Activated CD4-positive, alpha-beta T cell treated with anti-CD3 and anti-CD28 coated beads for 48 hours (primary cell): Measurements from ENCODE around the gene HTR3C.
"Not testable (repeated sequence)": the region's sequence is repeated elsewhere in the genome, so short reads cannot be mapped to it uniquely, and the experiment has no call there.

Experiments used
- DNase-seq: peaks from one replicate; pipeline ENCODE4 v3.0.0-alpha.2; 2020

Gene HTR3C, protein sequence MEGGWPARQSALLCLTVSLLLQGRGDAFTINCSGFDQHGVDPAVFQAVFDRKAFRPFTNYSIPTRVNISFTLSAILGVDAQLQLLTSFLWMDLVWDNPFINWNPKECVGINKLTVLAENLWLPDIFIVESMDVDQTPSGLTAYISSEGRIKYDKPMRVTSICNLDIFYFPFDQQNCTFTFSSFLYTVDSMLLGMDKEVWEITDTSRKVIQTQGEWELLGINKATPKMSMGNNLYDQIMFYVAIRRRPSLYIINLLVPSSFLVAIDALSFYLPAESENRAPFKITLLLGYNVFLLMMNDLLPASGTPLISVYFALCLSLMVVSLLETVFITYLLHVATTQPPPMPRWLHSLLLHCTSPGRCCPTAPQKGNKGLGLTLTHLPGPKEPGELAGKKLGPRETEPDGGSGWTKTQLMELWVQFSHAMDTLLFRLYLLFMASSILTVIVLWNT

DNA sequence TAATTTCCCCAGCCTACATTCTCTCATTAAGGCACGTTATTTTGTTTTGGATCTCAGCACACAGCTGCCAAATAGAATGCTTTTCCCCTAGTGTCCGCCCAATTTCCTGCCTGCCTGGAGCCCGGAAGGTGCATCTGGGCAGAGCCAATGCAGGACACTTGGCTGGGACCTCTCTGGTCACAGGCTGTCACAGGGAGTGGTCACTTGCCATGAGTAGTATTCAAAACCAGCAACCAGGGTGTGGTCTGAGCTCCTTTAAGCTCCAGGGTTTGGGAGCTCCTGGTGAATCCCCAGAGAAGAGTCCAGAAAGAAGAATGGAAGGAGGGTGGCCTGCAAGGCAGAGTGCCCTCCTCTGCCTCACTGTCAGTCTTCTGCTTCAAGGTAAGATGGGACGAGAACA, at the start of gene HTR3C:
Gene HTR3C (plus strand): TSS at position 281 of the 400 bp plus-strand sequence. CDS start 34 bp downstream, at position 315.
- DNase-seq, result no peak

DNA sequence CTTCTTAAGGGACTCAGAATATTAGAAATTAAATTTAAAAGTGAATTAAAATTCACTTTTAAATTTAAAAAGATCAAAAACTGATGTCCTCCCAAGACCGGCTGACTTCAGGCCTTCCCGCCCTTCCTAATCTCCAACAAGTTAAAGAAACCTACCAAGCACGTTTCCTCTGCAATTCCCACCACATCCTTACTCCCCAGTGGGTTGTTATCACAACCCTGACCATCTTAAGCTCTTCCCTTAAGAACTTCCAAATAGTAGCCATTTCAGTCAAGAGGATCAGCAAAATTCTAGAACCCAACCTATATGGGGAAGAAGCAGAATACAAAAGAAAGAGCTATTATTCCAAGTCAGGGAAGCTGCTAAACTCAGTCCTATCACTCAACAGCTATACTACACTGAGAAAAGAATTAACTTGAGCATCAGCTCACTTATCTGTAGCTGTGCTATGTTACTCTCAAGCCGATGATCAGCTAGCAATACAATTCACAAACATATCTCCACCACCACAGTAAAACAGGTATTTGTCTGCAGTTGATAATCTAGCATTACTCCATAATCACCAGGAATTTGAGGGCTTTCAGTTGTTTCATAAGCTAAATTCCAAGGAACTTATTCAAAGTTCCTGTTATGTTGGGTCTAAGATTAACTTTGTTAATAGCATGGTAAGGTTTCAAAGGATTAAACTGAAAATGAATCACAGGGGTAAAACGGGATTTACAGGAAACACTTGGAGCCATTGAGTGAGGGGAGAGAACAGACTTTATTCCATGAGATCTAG, 49.5 kb upstream of the HTR3C start:
- no peak for DNase-seq

DNA sequence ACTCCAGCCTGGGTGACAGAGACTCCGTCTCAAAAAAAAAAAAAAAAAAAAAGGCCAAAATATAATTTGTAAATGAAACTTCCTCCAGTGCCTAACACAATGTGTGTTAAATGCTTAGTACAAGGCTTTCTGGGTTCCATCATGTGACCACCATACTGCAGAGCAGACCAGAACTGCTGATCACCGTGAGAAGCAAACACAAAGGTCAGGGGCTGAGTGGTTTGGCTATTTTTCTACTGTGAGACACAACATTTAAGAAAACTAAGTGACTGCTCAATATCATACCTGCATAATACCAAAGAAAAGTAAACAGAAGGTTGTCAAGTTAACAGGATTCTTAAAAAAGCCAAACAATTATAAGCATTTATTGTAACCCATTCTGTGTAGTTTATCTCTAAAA, 48.4 kb upstream of the HTR3C start:
- no peak for DNase-seq

DNA sequence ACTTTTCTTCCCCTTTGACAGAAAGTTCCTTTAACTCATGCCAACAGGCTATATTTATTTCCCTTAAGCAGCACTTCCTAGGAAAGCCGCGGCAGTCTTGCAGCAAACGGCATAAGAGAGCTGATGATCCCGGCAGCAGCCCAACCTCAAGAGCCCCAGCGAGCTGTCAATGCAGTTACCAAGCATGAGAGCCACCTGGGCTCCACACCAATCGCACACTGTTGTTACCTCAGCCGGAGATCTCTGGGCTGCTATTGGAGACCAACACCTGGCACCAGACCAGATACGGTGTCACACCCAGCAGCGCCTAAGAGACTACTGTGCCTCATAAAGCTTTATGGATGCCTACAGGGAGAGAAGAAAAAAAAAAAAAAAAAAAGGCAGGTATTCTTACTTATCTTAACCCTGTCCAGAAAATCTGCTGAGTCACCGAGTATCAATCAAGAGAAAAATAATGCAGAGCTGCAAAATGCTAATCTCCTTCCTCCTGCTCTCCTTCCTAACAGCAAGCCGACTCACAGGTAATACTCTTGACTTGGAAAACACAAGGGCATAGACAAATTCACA, 46.8 kb upstream of the HTR3C start:
- peak; percentile 44 for DNase-seq

DNA sequence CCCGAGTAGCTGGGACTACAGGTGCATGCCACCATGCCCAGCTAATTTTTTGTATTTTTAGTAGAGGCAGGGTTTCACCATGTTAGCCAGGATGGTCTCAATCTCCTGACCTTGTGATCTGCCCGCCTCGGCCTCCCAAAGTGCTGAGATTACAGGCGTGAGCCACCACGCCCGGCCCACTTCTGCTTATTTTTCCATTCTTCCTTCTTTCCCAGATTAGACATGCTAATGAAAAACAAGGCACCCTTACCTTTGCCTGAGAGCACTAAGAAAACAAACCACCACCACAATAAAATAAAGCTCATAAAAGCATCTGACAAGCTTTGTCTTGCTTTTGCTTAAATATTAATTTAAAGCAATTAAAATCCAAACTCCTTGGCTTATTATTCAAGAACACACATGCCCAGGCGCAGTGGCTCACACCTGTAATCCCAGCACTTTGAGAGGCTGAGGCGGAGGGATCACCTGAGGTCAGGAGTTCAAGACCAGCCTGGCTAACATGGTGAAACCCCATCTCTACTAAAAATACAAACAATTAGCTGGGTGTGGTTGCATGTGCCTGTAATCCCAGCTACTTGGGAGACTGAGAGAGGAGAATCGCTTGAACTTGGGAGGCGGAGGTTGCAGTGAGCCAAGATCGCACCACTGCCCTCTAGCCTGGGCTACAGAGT, 45.6 kb upstream of the HTR3C start:
- DNase-seq, result not testable (repeated sequence)

DNA sequence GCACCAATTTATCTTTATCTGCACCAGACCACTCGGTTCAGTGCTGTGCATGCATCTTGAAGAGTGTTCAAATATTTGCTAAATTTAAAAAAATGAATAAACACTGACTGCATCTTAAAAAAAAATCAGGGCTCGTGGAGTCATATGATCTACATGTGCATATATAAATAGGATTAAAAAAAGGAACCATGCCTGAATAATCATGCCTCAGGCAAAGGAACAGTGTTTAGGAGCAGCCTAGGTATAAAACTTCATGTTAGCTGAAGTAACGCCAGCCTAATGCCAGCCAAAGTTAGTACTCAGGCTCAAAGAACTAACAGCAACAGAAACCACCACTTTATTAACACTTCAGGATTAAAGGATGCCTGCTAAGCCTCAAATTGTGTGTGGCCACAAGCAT, 44.7 kb upstream of the HTR3C start:
- DNase-seq, result no peak

DNA sequence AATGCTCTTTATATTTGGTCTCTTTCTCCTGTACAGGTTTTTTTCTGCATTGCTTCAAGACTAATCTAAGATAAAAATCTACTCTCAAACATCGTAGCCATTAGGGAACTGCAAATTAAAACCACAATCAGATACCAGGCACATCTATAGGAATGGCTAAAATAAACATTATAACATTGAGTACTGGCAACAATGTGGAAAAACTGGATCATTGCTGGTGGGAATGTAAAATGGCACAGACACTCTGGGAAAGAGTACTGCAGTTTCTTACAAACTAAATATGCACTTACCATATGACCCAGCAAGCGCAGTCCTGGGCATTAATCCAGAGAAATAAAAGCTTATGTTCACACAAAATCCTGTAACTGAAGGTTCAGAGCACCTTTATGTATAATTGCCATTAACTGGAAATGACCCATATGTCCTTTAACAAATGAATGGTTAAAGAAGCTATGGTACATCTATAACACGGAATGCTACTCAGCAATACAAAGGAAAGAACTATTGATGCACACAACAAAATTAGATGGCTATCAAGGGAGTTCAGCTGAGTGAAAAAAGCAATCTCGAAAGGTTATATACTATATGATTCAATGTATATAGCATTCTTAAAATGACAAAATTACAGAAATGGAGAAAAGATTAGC, 41.5 kb upstream of the HTR3C start:
- no peak for DNase-seq

DNA sequence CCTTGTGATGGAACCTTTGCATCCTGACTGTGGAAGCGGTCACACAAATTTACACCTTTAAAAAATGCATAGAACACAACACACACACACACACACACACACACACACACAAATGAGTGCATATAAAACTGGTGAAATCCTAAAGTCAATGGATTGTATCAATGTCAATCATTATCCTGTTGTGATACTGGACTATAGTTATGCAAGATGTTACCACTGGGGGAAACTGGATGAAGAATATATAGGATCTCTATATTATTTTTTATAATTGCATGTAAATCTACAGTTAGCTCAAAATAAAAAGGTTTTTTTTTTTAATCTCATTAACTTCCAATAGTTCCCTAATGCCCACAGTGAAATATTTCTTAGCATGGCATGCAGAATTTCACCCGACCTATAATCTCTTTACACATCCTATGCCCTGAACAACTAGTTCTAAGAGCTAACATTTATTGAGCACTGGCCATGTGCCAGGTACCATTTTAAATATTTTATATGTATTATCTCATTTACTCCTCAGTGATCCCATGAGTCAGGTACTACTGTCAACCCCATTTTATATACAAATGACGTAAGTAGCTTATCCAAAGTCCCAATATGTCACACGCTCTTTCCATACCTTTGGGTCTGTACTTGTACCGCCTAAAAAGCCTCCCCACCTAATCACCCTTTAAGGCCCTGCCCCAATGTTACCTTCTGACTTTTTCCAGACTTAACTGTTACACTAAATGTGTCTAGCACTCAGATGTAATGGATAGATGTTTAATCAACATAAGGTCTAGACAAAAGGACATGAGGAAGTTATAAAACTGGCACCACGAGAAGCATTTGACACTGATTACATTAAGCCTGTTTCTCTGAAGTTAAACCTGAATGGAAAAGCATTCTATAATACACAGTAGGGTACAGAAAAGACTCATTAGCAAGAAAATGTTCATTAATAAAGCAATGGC, 40.6 kb upstream of the HTR3C start:
- DNase-seq, result no peak

DNA sequence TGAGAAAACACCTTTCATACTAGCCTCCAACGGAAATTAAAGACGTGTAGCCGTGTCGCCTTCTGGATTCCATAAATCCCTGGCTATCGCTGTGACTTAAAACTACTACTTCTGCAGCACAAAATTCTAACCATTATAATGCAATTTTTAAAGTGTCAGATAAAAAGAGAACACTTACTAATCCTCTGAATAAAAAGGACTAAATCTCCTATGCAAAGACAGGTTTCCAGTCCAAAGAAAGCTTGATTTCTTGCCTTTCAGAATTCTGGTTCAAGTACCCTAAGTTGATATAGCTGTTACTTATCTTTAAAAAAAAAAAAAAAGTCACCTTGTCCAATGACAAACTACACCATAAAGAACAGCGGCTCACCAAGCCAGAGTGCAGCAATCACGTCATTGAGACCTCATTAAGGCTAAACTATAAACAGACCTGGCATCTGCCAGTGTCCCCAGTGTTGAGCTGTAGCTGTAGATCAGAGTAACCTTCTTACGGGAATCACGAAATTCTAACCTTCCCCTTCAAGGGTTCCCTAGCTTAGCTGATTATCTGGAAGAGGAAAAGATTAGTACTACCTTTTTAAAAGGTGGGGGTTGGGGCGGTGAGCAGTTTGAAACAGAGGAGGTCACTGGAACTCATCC, 37.3 kb upstream of the HTR3C start:
- no peak for DNase-seq

DNA sequence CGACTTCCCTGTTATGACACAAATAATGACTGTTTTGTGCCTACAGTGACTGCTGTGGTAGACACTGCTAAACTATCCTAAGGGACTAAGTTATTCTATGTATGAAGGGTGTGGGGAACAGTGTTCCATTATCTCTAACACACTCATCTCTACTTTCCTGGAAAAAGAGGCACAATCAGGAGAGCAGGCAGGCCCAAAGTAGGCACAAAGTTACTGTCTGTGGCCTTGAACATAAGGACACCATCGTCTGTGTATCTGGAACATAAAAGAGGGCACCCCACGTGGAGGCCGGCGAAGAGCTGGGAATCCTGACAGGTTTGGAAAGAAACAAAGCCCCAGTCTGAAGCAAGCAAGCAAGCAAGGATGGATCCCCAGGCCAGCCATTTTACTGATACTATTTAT, 36.7 kb upstream of the HTR3C start:
- no peak for DNase-seq

DNA sequence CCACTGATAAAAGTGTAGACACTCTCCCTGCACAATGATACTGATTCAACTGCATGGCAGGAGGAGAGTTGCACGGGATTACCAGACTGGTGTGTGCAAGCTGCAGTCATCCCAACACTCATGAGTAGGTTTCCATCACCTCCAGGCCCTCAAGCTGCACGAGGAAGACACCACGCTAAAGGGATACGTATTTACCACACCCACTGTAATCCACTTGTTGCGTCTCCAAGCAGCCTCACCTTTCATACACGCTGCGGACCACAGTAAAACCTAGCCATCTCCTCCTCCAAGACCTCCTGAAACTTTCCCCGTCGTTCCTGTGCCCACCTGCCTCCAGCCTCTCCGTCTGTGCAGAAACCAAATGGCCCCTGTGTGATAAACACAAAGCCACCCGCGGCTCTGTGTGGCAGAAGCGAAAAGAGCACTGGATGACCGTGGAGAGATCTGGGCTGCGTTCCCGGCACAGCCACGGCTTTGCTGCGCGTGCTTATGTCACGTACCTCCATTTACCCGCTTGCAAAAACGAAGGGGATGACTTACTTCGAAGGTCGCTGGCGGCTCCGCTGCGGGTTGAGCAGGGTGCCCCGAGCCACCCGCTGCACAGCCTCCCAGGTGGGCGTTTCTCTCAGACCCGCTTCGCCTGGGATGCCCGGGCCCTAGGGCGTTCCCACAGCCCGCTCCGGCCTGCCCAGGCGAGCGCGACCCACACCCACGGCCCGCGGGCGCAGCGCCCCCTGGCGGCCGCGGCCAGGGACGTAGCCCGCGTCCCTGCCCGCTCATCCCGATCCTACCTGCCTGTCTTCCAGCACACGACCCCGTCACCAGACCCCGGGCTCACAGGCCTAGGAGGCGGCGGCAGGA, 35.8 kb upstream of the HTR3C start:
- peak; percentile 59 for DNase-seq

DNA sequence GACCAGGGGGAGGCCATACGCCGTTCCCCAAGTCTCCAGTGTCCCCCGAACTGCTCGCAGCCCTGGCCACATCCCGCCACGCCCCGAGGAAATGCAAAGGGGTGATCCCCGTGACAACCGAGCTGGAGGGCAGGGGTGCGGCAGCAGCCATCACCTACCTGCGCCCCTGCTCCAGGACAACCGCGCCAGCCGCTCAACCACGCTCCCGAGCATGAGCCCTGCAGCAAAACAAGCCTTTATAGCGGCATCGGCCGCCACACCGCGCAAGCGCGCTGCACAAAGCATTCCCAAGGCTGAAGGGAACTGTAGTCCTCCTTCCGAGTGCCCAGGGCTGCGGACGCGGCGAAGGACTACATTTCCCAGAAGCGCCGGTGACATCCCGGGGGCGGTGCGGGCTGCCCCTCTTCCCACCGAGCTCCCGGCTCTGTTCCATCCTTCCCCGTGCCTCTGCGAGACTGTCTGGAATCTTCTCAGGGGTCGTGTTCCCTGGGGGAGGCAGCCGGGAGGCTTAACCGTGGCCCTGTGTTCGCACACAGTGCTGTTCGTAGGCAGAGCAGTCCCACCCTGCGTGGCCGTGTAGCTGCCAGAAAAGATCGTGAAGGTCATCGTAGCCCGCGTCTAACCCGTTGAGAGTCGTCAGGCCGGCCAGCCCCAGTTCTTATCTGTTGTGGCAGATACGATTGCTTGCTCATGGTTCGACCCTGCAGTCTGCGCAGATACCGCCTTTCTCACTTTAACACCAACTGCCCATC, 35.0 kb upstream of the HTR3C start, which contains the start of gene ABCC5:
Gene ABCC5 (minus strand): TSS at position 213 of the 752 bp plus-strand sequence. CDS start 3,492 bp downstream, outside the sequence.
- peak; percentile 87 for DNase-seq

DNA sequence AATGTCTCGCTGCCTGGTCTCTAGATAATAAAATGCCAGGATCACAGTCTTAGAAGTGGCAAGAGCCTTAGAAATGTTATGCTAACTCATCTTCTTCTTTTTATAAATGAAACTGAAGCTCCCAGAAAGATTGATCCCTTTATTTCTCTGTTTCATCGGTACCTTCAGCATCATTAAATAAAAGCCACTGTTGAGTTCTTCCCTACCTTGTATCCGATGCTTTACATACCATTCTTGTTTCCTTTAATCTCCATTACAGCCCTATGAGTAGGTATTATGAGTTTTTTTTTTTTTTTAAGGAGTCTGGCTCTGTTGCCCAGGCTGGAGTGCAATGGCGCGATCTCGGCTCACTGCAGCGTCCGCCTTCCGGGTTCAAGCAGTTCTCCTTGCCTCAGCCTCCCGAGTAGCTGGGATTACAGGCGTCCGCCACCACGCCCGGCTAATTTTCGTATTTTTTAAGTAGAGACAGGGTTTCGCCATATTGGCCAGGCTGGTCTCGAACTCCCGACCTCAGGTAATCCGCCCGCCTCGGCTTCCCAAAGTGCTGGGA, 34.3 kb upstream of the HTR3C start:
- no peak for DNase-seq

DNA sequence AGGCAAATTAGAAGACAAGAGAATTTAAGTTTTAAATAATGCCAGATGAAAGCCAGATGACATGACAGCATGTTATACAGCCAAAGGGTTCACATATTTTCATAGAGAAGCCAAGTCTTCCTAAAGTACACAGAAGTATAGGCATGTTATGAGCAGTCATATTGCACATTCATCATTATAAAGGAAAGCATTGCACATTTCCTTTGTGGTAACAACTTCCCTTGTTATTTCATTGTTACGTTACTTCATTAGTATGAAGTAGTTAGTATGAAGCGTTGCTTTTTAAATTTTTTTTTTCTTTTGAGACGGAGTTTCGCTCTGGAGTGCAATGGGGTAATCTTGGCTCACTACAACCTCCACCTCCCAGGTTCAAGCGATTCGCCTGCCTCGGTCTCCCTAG, 30.5 kb upstream of the HTR3C start:
- DNase-seq, result no peak

DNA sequence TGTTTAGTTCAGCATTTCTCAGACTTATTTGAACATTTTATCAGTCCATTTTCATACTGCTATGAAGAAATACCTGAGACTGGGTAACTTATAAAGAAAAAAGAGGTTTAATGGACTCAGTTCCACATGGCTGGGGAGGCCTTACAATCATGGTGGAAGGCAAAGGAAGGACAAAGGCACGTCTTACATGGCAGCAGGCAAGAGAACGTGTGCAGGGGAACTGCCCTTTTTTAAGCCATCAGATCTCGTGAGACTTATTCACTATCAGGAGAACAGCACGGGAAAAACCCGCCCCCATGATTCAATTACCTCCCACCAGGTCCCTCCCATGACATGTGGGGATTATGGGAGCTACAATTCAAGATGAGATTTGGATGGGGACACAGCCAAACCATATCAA, 27.6 kb upstream of the HTR3C start:
- not testable (repeated sequence) for DNase-seq

DNA sequence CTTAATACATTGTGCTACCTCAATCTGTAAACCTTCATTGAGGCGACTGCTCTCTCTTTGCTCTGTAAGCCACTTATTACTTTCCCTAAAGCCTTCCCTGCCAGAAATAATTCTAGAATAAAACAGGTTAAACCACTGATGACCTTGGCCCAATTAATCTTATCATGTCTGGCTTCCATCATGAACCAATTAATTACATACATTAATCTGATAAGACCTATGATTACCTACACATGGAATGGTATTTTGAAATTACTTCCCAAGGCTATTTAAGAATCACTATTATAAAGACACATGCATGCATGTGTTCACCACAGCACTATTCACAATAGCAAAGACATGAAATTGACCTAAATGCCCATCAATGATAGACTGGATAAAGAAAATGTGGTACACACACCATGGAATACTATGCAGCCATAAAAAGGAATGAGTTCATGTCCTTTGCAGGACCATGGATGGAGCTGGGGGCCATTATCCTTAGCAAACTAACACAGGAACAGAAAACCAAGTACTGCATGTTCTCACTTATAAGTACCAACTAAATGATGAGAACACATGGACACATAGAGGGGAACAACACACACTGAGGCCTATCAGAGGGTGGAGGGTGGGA, 24.5 kb upstream of the HTR3C start:
- DNase-seq, result not testable (repeated sequence)

DNA sequence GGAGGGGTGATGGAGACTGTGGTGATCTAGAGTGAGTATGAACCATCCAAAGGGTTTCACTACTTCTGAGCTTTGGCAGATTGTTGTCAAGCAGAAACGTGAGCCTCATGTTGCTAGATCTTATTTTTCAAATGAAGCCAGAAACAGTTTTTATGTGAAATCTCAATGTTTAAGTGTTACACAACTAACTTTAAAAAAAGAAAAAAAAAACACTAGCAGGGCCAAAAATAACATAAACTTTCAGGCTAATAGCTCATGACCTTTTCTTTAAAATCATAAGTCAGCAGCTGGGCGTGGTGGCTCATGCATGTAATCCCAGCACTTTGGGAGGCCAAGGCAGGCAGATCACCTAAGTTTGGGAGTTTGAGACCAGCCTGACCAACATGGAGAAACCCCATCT, 23.4 kb upstream of the HTR3C start:
- DNase-seq, result no peak

DNA sequence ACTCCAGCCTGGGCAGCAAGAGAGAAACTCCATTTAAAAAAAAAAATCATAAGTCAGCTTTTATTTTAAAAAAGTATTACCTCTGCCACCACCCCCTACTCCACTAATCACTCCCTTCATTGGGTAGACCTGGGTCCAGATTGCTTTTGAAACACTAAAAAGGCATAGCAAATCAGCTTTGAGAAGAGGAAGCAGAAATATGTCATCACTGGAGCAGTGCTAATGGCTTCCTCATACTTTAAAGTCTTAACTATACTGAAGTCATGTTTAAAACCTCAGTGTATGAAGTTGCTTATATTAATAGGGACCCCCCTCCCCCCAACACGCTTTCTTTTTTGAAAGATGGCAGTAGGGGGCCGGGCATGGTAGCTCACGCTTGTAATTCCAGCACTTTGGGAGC, 22.3 kb upstream of the HTR3C start:
- no peak for DNase-seq
